Lower leg skin (tissue), 3 donors: ENCODE measurements around the gene NDUFA3.

Source experiments
- CTCF ChIP-seq, 3 donors: fragments of 450-650 bp; IDR thresholded peaks; one replicate each; pipeline ENCODE4 v1.5.1; 2016; ENCODE audit warnings: antibody characterized with exemption in 3 of 3, mild to moderate bottlenecking in 3 of 3, moderate library complexity in 2 of 3
- POLR2A ChIP-seq, 2 donors: fragments of 450-650 bp; IDR thresholded peaks; one replicate each; pipeline ENCODE4 v1.6.1; 2016 to 2017; ENCODE audit warnings: antibody characterized with exemption in 2 of 2, mild to moderate bottlenecking in 1 of 2, moderate library complexity in 1 of 2

- TF ChIP-seq CTCF (IDR thresholded peaks at IDR 0.05) (no peak), POLR2A (IDR thresholded peaks at IDR 0.05) (no peak)
Observed at GRCh38 chr19:54152878-54153524, 50.3 kb downstream of the NDUFA3 start.
